Peyer's patch (tissue), 4 donors: Measurements from ENCODE around the gene RRP1B.

Source experiments
- POLR2A ChIP-seq, 2 donors: fragments of 450-650 bp; IDR thresholded peaks; one replicate each; pipeline ENCODE4 v1.5.1; 2017; ENCODE audit warnings: antibody characterized with exemption in 2 of 2, mild to moderate bottlenecking in 2 of 2, moderate library complexity in 2 of 2
- TF ChIP-seq, protein P1 (sequence below), 6 experiments: fragments of 450-650 bp in 4 of 6; fragments of 200-600 bp in 2 of 6; sonication (generic) in 1 of 6; IDR thresholded peaks; one replicate each; pipeline ENCODE4 v1.5.1; 2017 to 2019; ENCODE audit warnings: antibody characterized with exemption in 6 of 6, mild to moderate bottlenecking in 3 of 6, moderate library complexity in 1 of 6

GRCh38 chr21:43728154-43728466 is 68.8 kb downstream of the RRP1B start:
- no peak for TF ChIP-seq POLR2A (IDR thresholded peaks at IDR 0.05)
- TF ChIP-seq, protein P1, sequence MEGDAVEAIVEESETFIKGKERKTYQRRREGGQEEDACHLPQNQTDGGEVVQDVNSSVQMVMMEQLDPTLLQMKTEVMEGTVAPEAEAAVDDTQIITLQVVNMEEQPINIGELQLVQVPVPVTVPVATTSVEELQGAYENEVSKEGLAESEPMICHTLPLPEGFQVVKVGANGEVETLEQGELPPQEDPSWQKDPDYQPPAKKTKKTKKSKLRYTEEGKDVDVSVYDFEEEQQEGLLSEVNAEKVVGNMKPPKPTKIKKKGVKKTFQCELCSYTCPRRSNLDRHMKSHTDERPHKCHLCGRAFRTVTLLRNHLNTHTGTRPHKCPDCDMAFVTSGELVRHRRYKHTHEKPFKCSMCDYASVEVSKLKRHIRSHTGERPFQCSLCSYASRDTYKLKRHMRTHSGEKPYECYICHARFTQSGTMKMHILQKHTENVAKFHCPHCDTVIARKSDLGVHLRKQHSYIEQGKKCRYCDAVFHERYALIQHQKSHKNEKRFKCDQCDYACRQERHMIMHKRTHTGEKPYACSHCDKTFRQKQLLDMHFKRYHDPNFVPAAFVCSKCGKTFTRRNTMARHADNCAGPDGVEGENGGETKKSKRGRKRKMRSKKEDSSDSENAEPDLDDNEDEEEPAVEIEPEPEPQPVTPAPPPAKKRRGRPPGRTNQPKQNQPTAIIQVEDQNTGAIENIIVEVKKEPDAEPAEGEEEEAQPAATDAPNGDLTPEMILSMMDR (IDR thresholded peaks at IDR 0.05) = no peak
